Activated T-helper 1 cell treated with anti-CD3 and anti-CD28 coated beads, Interleukin-2, amount 50 U/mL, for 16 hours (primary cell): ENCODE data around the gene OSBPL6.
"Not testable (repeated sequence)": the region's sequence is repeated elsewhere in the genome, so short reads cannot be mapped to it uniquely, and the experiment has no call there.

ENCODE experiments used
- DNase-seq, 2 donors: peaks; one replicate each; pipeline ENCODE4 v3.0.0-alpha.2; 2020; ENCODE audit warnings: low read depth in 1 of 2, low spot score in 1 of 2

The OSBPL6 gene

DNA sequence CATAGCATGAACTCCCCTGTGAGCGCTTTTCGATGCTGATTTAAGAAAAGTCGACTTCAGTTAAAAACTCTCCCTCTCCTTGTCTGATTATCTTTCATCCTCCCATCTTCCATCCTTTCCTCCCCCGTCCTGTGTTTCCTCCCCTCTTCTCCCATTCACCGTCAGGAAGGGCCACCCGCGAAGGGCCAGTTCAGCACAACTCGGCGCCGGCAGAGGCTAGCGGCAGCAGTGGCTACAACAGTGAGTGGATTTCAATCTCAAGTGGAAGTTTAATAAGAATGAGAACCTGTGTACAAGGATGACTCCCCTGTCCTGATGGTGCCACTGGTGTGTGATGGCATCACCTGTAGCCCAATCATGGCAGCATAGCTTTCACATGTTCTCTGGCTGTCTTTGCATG lies 149.8 kb downstream of the OSBPL6 start:
- no peak for DNase-seq

DNA sequence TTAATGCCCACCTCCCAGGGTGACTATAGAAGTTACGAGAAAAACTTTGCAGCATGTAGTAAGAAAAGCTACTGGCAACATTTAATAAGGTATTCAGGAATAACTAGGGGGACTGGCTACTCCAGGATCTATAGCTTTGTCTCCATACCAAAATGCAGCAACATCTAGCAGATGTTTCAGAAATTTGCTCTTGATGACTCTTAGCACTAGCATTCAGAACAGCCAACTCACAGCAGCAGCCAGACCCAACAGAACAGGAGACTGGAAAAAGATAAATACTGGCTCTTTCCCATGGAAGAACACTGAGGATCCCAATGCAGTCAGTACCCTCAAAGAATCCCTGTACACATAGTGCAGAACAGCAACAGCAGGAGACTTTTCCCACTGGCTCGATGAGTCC lies 151.6 kb downstream of the OSBPL6 start:
- DNase-seq, result no peak

DNA sequence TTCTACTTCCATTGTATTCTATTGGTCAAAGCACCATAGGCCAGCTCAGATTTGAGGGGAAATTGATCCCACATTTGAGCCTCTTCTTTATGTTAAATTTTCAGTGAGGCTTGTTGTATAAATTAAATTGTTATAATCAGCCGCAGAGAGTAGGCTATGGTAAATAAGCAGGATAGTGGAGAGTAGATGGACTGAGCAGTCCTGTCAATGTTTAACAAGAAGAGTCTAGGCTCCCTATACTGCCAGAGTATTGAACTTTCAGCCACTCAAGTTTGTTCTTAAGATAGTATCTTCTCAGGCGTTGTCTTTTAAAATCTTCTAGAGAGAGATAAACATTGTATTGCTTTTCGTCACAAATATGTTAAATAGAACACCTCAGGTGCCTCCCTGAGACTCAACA lies 155.7 kb downstream of the OSBPL6 start:
- no peak for DNase-seq

GRCh38 chr2:178357704-178358103 lies 163.4 kb downstream of the OSBPL6 start:
- DNase-seq, result not testable (repeated sequence)

GRCh38 chr2:178359192-178359912 lies 165.0 kb downstream of the OSBPL6 start:
- no peak for DNase-seq

DNA sequence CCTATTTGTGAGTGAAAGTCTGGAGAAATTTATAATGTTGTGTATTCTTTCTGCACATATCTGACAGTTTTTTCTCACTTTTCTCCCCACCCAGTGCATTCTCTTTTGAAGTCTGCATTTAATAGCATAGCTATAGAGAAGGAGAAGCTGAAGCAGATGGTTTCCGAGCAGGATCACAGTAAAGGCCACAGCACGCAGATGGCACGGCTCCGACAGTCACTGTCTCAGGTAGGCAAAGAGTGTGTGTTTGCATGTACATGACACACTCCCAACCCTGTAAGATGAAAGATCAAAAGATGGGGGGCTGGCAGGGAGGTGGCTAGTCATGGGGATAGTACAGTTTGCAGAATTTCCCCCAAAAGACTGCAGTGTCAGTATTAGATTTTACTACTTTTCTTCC lies 167.3 kb downstream of the OSBPL6 start:
- no peak for DNase-seq

GRCh38 chr2:178363252-178363651 lies 168.9 kb downstream of the OSBPL6 start:
- no peak for DNase-seq

DNA sequence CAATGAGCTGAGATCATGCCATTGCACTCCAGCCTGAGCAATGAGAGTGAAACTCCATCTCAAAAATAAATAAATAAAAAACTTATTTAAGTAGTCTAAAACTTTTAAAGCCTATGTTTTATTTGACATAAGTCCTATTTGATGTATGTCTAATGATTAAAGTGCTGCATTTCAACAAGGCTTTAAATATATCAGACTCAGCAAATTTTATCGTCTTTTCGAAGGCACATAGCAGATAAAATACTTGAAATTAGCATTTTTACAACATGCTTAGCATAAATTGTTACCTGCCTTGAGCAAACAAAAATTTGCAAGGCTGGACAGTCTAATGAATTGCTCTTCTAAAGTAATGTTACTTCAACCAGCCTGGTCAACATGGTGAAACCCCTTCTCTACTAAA lies 170.8 kb downstream of the OSBPL6 start:
- no peak for DNase-seq

- no peak for DNase-seq
Measured at GRCh38 chr2:178366412-178366811, 172.1 kb downstream of the OSBPL6 start.

DNA sequence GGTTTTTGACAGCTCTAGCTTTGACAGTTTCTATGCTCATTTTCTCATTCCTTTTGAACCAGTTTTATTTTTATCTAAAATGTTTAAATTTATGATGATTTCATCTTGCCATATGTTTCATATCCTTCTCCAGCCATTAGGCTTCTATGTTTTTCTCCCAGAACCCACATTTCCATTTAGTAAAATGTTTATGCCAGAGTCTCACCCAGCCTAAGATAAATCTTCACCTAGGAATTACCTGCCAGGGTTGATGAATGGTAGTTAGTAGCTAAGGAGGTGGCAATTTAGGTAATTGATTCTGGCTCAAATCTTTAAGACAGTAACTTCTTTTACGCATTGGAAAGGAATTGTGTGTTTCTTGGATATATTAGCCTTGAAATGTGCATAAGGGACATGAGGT lies 173.0 kb downstream of the OSBPL6 start:
- DNase-seq, result no peak

- DNase-seq, result no peak
Measured at GRCh38 chr2:178374865-178375264, 180.6 kb downstream of the OSBPL6 start.

DNA sequence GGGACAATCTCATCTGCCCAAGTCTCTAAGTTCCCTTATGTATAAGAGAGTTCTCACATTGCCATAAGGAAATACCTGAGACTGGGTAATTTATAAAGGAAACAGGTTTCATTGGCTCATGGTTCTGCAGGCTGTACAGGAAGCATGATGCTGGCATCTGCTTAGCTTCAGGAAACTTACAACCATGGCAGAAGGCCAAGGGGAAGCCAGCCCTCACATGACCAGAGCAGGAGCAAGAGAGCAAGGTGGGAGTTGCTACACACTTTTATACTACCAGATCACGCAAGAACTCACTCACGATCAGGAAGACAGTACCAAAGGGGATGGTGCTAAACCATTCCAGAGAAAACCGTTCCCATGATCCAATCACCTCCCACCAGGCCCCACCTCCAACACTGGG lies 182.7 kb downstream of the OSBPL6 start:
- DNase-seq, result no peak

GRCh38 chr2:178379162-178380004 lies 185.1 kb downstream of the OSBPL6 start:
- no peak for DNase-seq

DNA sequence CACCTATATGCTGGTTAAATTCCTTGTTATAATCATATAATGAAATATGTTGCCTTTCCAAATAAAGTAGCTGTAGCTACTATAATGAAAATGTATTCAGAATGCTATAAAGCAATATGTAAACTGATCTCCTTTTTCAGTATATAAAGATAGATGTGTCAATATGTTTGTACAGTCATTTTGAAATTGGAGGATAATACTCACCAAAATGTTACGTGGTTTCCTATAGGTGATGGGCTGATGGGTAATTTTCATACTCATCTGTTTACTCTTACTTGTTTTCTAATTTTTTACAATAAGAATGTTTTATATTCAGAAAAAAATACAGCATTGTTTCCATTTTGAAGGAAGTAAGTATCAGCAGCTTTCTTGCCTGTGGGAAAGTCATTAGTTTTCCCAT lies 186.5 kb downstream of the OSBPL6 start:
- no peak for DNase-seq

DNA sequence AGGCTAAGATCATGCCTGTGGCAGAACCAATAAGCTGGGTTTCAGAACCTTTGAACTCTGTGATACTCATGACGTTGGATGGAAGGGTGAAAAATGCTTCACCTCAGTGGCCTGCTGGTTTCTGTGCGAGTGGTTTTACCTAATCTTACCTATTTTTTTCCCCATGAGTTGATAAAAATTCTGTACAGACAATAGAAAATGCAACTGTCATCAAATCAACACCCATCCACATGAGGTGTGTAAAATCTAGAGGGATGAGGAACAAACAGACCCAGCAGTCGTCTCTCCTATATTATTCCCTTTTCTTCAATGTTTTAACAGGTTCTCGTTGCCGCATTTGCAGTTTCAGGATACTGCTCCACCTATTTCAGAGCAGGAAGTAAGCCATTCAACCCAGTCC lies 189.4 kb downstream of the OSBPL6 start:
- no peak for DNase-seq

GRCh38 chr2:178385595-178386148 lies 191.4 kb downstream of the OSBPL6 start:
- DNase-seq, result no peak

DNA sequence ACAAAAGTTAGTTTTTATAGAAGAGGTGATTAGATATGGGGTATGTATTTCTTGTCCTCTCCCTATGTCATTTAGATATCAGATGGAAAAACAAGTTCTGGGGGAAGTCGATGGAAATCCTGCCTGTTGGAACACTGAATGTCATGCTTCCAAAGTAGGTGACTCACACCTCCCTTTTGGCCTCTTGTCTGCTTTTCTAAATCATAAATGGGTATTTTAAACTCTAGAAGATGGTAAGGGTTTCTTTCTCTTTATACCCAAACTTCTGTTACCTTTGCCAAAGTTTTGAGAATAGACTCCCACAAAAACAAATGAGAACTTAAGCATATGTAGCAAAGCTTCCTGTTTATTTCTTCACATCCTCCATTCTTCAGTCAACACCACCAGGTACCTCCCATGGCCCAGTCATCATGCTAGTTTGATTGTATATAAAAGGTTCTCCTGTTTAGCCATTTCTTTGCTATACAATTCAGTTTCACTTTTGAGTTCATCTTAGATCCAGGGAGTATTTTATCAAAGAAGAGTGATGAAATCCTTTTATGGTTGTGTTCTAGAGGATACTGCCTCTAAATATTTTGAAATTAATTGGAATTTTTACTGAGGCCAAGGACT lies 192.8 kb downstream of the OSBPL6 start:
- no peak for DNase-seq

DNA sequence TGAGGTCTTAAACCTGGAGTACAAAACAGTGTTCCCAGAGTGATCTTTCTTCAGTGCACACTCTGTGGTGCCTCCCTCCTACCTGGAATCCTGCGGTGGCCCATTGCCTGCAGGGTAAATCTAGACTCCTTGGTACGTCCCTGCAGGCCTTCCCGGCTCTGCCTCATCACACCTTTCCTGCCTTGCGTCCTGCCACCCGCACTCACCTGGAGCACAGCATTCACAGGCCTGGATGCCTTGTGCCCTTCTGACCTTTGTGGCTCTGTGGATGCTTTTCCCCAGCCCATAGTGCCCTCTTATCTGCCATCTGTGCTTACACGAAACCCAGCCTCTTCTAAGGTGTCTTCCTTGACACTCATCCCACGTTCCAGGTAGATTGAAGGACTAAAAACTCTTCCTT lies 194.0 kb downstream of the OSBPL6 start:
- no peak for DNase-seq

GRCh38 chr2:178391701-178392100 lies 197.4 kb downstream of the OSBPL6 start:
- no peak for DNase-seq

DNA sequence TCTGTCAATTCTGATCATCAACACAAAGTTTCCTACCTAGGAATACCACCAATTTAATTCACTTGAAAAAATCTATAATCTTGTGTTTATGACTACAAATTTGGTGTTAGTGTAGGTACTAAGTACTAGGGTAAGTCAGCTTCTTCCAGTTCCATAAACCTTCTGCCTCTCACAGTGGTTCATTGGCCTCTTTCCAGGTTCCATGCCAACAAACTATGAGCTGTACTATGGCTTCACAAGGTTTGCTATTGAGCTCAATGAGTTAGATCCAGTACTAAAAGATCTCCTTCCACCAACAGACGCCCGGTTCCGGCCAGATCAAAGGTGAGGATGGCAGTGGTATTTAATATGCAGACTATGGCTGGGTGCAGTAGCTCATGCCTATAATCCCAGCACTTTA lies 197.9 kb downstream of the OSBPL6 start:
- DNase-seq, result no peak

- DNase-seq, result no peak
Measured at GRCh38 chr2:178394859-178395258, 200.5 kb downstream of the OSBPL6 start.

DNA sequence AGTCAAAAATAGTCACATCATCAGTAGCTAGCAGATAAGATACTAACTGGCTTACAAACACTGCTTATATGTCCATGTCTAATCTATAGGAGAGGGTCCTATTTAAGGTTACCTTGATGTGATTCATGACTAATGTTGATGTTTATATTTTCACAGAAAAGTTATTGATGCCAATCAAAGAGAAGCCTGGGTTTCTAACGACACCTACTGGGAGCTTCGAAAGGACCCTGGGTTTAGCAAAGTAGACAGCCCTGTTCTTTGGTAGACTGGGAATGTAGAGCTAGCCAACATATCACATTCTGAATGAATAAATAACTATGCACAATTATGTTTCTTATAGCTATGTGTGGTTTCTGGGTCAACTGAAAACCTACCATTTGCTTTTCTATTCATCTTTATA lies 201.0 kb downstream of the OSBPL6 start:
- no peak for DNase-seq
